Stimulated activated CD8-positive, alpha-beta memory T cell treated with anti-CD3 and anti-CD28 coated beads, Interleukin-15, amount 100 ng/mL, for 4 hours (primary cell): ENCODE measurements around the gene TNFRSF8.

Experiments
- DNase-seq, 2 donors: peaks; one replicate each; pipeline ENCODE4 v3.0.0-alpha.2; 2020; ENCODE audit warnings: low read depth in 2 of 2

TNFRSF8 gene

GRCh38 chr1:12173631-12174121, 110.6 kb downstream of the TNFRSF8 start:
- peak; percentile 90 to 96 for DNase-seq

GRCh38 chr1:12174924-12175810, 112.1 kb downstream of the TNFRSF8 start:
- DNase-seq: no peak

GRCh38 chr1:12176298-12177118, 113.4 kb downstream of the TNFRSF8 start:
- no peak for DNase-seq

GRCh38 chr1:12177156-12177998, 114.3 kb downstream of the TNFRSF8 start:
- no peak for DNase-seq

- peak; percentile 93 to 94 for DNase-seq
Measured at GRCh38 chr1:12177999-12178441, 114.9 kb downstream of the TNFRSF8 start.

- DNase-seq: no peak
Measured at GRCh38 chr1:12178511-12178910, 115.4 kb downstream of the TNFRSF8 start.

GRCh38 chr1:12179111-12179519, 116.0 kb downstream of the TNFRSF8 start:
- DNase-seq: peak; percentile 73 to 77

- DNase-seq: no peak
Measured at GRCh38 chr1:12179676-12180075, 116.6 kb downstream of the TNFRSF8 start.

GRCh38 chr1:12180315-12180714, 117.2 kb downstream of the TNFRSF8 start:
- DNase-seq: no peak

- DNase-seq: no peak
Measured at GRCh38 chr1:12180903-12181302, 117.8 kb downstream of the TNFRSF8 start.

- no peak for DNase-seq
Measured at GRCh38 chr1:12181568-12181967, 118.5 kb downstream of the TNFRSF8 start.

GRCh38 chr1:12182410-12182984, 119.4 kb downstream of the TNFRSF8 start:
- DNase-seq: no peak

- DNase-seq: no peak
Measured at GRCh38 chr1:12183095-12183794, 120.1 kb downstream of the TNFRSF8 start.

- no peak for DNase-seq
Measured at GRCh38 chr1:12184008-12184681, 121.0 kb downstream of the TNFRSF8 start.

GRCh38 chr1:12185036-12185917, 122.2 kb downstream of the TNFRSF8 start:
- DNase-seq: no peak

GRCh38 chr1:12185918-12186678, 123.0 kb downstream of the TNFRSF8 start:
- DNase-seq: no peak

- no peak for DNase-seq
Measured at GRCh38 chr1:12186679-12186985, 123.5 kb downstream of the TNFRSF8 start.

GRCh38 chr1:12188115-12188514, 125.0 kb downstream of the TNFRSF8 start:
- DNase-seq: no peak
